Right ventricle myocardium inferior (tissue), 1 donor: ENCODE results near the gene MAN2B2. TPM values are rescaled to one million over a fixed set of nuclear protein-coding genes. Genes with fewer than 3 reads are reported as not detected.

Source experiments
- ATAC-seq: fragments of 200-7000 bp; cut with Tn5 transposase; one replicate; pipeline ENCODE4 v1.9.1; 2020; ENCODE audit warnings: mild to moderate bottlenecking, moderate library complexity
- DNase-seq: peaks from one replicate; pipeline ENCODE4 v3.0.0; 2021; ENCODE audit errors: missing footprints
- intact Hi-C: fragments of 100-400 bp; cut with DNase I; formaldehyde crosslinking; loops from one replicate; pipeline ENCODE4 v1.11.0; 2022
- total RNA-seq: library from RNA; stranded (reverse); fragmentation: NEBNext Ultra II Directional; extraction: Animal tissue kit (Norgen Biotek cat#: 25700); gene quantifications from one replicate; pipeline ENCODE4 v1.2.1, GENCODE V29; 2021
- donor health status: DM: no; HTN: yes; CAD: no; lungs with severe emphysema.

The MAN2B2 gene
- total RNA-seq, 1 donor from 2014 or later: 17.8 TPM

DNA sequence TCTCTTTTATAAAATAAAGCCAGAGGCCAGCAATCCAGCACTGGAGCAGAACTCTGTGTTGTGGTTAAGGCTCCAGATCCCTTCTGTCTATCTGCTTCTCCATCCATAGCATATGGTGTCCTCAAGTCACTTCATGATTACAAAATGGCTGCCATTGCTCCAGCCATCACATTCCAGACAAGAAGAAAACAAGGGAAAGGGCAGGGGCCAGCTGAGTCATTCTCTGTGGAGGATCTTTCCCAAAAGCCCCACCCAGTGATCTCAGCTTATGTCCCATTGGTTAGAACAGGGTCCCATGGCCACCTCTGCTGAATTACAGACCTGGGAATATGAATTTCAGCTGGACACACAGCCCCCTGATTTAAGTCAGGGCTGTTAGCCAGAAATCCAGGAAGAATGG lies 34.1 kb upstream of the MAN2B2 start:
- no peak for ATAC-seq
- intact Hi-C loops: no loop called here
- DNase-seq: no peak

DNA sequence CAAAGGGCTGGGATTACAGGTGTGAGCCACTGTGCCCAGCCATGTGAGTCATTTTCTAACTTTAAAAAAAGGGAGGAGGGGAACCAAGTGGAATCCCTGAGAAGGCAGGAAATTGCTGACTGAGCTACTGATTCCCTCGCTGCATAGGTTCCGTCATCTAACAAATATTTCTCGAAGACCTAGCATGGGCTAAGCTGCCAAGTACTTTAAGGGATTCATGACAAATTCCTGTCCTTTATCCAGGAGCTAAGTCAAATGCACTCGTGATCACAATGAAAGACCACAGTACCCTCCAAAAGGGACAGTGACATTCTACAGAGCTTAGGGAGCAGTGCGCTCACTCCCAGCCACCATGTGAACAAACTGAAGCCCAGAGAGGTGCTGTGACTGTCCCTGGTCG lies 33.2 kb upstream of the MAN2B2 start:
- DNase-seq (no peak), ATAC-seq (no peak)
- intact Hi-C loops: no loop called here

DNA sequence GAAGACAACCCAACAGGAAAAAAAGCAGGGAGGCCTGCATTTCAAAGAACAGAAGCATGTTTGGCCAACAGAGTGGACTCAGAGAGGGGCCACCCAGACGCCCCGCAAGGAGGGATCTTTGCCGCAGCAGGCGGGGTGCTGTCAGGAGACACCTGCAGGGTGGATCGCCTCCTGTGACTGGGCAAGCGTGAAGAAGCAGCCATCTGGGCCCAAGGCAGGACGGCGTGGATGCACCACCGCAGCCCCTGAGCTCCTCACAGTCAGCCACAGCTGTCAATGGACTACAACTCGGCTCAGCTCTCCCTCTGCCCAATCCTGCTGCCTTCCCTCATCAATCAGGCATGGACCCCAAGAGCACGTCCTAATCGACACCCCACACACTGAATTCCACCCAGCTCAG lies 32.0 kb upstream of the MAN2B2 start:
- intact Hi-C loops: no loop called here
- ATAC-seq: no peak
- DNase-seq: peak; percentile 65

DNA sequence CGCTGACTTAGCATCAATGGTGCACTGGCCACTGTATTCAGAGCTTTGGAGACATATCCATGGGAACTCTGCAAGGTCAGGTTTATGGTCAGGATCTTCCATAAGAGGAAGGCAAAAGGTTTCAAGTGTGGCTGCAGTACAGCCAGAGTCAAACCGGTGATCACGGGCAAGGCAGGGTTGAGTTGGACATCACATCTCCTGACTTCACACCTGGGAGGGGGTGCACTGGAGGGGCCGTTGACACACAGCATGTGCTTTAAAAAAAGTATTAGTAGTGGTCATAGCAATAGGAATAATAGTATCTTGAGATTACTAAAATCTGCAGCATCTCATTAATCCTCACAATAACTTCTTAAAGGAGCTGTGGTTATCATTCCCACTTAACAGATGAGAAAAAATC lies 28.9 kb upstream of the MAN2B2 start:
- intact Hi-C loops: loop anchor here (2.0 kb wide), 1 partner anchor 213 kb away; no protein-coding TSS in a partner anchor
- DNase-seq: peak; percentile 61
- ATAC-seq: no peak

DNA sequence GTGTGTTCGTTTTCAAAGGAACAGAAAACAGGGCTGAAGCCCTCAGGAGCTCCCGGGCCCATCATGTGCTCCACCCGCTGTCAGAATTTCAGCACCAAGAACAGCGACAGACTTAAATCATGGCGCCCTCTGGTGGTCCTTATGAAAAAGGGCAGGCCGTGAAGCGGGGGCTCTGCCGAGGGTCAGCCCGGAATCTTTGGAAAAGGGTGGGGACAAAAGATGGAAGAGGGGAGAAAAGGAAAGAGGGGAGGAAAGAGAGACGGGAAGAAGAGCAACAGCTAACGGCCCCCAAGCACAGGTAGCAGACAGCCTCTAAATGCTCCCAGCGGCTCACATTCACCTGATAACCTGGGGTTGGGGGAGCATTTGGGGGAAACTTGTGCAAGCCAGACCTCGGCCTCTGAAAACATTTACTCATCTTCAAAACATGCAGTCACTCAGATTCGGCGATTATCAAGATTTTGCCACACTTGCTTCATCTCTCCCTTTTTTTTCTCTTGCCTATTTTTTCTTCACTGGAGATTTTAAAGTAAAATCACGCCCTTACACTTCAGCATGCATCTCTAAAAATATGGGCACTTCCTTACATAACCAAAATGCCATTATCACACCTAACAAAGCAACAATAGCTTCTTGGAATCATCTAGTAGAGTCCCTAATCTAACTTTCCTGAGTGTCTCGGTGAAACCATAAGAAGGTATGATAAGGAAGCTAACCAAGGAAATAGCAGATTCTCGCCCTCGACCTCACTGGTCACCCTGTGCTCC lies 28.1 kb upstream of the MAN2B2 start:
- intact Hi-C loops: loop anchor here (2.0 kb wide), 1 partner anchor 214 kb away; no protein-coding TSS in a partner anchor
- DNase-seq: peak; percentile 25

DNA sequence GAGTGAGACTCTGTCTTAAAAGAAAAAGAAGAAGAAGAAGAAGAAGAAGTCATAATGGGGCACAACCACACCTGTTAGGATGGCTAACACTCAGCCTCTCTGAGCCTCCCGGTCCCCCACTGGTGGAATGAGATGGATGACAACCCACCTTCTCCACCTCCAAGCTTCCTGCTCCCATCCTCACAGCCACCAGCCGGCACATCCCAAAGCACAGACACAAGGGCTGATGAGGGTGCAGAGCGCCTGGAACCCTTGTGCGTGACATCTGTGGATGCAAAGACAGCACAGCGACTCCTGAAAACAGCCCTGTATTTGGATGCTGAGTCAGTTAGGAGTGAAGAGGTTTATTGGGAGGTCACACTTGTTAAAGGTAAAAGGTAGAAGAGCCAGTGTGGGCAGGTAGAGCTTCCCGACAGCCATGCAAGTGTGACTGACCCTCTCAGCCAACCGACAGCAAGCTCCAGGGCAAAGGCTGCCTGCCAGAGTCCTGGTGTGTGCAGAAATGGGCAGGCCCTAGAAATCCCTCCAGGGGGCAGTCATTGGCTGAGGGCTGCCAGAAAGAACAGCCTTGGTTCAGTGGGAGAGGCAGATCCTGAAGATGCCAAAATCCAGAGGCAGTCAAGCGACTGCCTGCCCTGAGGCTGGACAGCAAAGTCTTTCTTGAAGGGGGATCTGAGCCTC lies 26.6 kb upstream of the MAN2B2 start:
- peak; percentile 51 for ATAC-seq
- peak; percentile 68 for DNase-seq
- intact Hi-C loops: no loop called here

More for the DNA sequence above, 28.1 kb upstream of the MAN2B2 start:
- ATAC-seq: no peak

DNA sequence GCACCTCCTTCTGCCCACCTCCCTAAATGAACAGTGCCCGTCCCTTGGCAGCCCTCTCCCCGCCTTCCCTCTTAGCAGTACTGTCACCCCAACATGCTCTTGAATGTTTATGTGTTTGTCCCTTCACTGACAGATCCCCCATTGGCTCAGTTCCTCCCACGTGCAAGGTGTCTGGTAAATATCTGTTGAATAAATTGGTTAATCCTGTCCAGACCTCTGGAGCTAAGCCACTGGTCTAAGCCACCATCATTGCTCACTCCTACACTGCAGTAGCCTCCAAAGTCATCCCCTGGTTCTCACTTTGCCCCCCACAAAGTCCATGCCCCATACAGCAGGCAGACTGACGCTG lies 26.1 kb upstream of the MAN2B2 start:
- DNase-seq (no peak), ATAC-seq (no peak)
- intact Hi-C loops: no loop called here

DNA sequence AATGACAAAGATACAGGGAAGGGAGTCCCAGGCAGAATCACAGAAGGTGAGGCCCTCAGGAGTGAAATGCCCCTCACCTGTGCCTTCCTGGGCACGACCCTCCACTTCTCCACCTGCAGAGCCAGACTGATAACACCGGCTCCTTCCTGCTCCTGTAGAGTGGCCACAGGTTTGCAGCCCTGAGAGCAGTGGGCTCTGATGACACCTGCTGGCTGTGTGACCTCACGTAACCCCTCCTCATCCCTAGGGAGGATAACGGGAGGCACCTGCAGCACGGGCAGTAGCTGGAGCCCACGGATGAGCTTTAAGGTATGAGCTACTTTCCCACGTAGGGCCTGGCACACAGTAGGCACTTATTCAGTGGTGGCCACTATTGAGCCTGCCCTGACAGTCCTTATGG lies 25.5 kb upstream of the MAN2B2 start:
- peak; percentile 16 for DNase-seq
- ATAC-seq: peak; percentile 9
- intact Hi-C loops: no loop called here

DNA sequence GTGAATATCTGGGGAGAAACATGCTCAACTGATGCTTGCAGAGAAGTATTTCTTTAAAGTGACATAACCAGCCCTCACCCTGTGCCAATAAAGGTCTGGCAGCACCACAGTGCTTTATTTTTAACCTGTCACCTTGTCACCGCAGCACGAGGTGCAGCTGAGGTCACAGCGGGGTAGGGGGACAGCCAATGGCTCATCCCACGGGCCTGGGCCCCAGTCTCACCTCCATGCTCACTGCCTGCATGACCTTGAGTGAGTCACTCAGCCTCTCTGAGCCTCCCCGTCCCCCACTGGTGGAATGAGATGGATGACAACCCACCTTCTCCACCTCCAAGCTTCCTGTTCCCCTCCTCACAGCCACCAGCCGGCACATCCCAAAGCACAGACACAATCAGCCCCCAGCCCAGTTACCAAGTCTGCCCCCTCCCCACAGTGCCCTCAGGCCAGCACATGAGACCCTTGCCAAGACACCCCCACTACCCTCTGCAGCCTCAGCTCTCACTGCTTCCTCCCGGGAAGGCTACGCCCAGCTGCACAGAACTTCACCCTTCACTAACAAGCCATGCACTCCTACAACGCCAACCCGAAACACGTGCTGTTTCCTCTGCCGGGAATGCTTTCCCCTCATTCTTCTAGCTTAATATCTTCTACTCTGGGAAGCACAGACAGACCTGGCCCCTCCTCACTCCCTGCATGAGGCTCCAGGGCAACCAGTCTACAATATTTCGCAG lies 24.9 kb upstream of the MAN2B2 start:
- intact Hi-C loops: no loop called here
- ATAC-seq (peak; percentile 86), DNase-seq (peak; percentile 52)

DNA sequence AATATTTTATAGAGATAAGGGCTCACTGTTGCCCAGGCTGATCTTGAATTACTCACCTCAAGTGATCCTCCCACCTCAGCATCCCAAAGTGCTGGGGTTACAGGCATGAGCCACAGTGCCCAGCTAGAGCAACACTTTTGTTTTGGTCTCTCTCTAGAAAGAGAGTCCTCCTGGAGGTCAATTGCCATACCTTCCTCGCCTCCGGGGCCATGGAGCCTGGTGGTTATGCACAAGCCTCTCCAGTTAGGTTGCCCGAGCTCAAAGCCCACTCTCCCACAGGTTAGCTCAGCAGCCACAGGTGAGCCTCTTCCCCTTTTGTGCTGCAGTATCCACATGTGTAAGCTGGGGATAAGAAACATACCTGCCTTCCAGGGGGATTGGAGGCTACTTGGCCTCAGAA lies 24.2 kb upstream of the MAN2B2 start:
- no peak for ATAC-seq
- peak; percentile 53 for DNase-seq
- intact Hi-C loops: no loop called here

DNA sequence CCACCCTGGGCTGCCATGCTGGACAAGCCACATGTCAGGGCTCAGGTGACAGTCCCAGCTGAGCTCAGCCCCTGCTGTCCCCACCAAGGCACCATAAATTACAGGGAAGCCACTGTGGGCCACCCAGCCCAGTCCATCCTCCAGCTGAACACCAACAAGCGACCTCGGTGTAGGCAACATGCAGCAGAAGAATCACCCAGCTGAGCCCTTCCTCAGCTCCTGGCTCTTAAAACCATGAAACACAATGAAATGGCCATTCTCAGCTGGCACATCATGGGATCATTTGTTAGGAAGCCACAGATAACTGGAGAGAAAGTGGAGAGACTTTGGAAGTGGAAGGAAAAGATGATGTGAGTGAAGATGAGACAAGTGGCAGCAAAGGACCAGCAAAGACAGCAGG lies 23.3 kb upstream of the MAN2B2 start:
- no peak for ATAC-seq
- intact Hi-C loops: no loop called here
- DNase-seq: no peak

DNA sequence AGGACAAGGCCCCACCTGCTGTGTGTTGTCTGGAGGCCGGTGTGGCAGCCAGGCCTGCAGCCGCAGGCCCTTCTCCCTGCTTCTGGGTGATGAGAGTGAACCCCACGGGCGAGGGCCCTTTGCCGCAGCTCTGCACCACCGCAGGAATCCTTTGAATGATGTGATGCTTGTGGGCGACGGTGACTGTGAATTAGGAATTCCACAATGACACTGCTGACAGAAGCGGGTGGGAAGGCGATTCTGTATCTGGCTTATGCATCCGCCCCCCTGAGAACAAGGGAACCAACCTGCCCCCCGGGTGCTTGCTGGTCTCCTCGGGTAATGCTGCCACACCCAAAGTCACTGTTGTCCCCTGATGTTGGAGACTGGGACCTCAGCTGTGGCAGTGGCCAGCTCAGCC lies 19.5 kb upstream of the MAN2B2 start:
- DNase-seq (peak; percentile 3), ATAC-seq (no peak)

DNA sequence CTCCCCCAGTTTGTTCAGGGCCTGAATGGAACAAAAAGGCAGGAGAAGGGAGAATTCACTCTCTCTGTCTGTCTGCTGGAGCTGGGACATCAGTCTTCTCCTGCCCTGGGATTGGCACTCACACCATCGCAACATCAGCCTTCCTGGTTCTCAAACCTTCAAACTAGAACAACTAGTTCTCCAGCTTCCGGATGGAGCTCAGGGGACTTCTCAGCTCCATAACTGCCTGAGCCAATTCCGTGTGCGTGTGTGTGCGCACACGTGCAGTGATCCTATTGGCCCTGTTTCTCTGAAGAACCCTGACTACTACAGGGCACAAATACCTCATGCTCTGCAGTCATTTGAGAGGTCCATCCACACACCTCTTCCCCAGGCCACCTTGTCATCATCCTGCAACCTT lies 18.7 kb upstream of the MAN2B2 start:
- no peak for ATAC-seq
- DNase-seq: no peak
- intact Hi-C loops: no loop called here

More for the DNA sequence above, 19.5 kb upstream of the MAN2B2 start:
- intact Hi-C loops: no loop called here

DNA sequence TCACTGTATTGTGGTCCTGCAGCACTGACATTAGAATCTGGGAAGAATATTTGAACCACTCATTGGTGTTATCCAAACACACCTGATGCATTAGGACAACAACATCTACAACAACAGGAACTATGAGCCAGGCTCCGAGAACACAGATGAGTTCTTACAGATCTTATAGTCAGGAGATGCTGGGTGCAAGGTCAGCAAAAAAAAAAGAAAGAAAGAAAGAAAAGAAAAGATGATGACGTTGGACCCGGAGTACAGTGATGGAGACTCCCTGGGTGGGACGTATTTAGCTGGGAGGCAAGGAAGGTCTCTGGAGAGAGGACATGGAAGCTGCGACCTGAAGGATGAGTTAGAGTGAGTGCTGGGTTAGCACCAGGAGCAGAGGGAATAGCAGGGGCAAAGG lies 17.8 kb upstream of the MAN2B2 start:
- intact Hi-C loops: no loop called here
- ATAC-seq (no peak), DNase-seq (no peak)

DNA sequence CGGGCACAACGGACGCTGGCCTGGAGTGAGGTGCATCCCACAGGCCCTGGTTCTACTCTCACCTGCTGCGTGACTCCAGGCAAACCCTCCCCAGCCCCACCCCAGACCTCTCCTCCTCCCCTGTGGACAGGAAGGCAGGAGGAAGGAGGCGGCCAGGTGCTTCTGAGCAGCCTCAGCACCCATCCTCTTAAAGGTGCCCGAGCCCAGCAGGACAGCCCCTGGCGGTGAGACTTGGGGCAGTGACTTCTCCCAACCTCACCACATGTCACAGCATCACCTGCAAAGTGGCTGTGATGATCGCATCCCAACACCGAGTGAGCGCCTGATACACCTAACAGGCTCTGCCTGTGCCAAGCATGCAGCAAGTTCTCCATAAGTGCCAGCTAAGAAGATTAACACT lies 17.1 kb upstream of the MAN2B2 start:
- no peak for ATAC-seq

DNA sequence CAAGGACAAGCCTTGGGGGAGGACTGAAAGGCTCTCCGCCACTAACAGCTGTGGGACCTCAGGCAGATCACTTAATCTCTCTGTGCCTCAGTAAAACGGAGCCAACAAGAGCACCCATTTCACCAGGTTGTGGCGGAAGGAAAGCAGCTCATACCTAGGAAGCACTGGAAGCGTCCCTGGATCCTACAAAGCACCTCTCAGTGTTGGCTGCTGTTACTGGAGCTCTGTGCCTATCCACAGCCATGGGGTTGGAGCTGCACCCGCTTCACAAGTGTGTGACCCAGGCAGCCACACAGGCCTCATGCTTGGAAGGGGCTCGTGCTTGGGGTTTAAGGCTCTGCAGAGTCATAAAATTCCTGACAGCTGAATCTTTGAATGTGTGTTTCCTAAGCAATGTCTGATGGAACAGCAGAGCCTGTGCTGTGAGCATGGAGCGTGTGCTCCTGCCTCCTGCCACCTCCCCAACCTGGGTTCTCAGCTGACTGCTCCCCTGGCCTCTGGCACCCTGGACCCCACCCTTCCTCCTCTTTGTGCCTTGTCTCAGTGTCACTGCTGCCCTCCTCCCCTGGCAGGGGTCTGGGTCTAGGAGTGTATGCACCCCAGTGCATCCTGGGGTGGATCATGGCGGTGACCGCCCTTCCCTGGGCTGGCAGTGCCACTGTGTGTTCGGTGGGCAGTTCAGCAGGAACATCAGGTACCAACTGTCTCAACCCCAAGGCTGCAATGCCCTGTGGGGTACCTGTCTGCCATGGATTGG lies 14.4 kb upstream of the MAN2B2 start:
- DNase-seq: peak; percentile 9
- intact Hi-C loops: no loop called here
- ATAC-seq: no peak

More for the DNA sequence above, 17.1 kb upstream of the MAN2B2 start:
- DNase-seq: peak; percentile 37
- intact Hi-C loops: no loop called here

DNA sequence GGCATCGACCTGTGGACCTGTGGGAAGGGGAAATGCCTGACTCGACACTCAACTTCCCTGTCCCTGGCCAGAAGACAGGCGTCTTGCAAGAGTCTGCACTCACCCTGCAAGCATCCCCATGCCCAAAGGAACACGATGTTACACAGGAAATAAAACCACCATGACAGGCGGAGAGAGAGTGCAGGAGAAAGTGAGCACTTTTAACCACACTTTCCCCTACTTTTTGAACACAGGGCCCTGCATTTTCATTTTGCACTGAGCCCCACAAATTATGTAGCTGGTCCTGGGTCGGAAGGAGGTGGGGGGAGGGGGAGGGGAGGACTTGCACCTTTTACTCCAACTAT lies 13.8 kb upstream of the MAN2B2 start:
- intact Hi-C loops: no loop called here
- ATAC-seq (no peak), DNase-seq (no peak)

DNA sequence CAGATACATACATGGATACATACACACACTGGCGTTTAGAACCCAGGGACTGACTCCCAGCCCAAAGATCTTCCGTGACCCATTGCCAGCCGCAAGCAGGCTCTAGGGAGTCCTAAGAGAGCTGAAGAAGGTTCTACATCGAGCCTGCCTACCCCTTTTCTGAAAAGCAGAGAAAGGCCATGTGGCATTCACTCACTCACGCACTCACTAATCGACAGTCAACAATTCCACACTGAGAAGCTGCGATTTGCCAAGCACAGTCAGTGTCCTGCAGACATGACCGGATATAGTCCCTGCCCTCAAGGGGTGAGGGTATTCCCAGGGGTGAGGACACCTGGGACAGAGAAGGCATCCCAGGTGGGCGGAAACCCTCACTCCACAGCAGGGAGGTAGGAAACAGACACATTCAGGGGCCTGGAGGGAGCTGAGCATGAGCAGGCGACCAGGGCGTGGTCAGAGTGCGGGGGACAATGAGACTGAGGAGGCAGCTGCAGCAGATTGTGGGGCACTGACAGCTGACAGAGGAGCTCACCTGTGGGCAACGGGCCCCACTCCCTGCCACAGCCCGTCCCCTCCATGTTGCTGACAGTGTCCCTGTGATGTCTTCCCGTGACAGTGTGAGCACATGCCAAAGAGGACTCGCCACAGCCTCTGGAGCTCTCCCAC lies 13.2 kb upstream of the MAN2B2 start:
- ATAC-seq: no peak
- intact Hi-C loops: no loop called here
- DNase-seq: peak; percentile 23
